Measurements from ENCODE around the gene S100A5. TPM values are rescaled to one million over a fixed set of nuclear protein-coding genes. Genes with fewer than 3 reads are reported as not detected.

Gene S100A5
- total and polyA plus RNA-seq, 9 of the 15 experiments (the other 6 are each of a cell fraction or from before 2014, with no cell fraction given): 0.56 to 1.4 (median 0.64) TPM; not detected in 5

GRCh38 chr1:153495536-153495935 is 45.2 kb downstream of the S100A5 start:
- ATAC-seq (no peak), DNase-seq (ENCODE audit: extremely low read depth in 1 of 4, low spot score in 3 of 4) (no peak), FAIRE-seq (no peak)
- H3K79me2 ChIP-seq (ENCODE audit: control insufficient read depth, insufficient read depth, low read length): no peaks in the 10 kb centered on the region
- H3K9me1 ChIP-seq (ENCODE audit: control insufficient read depth, insufficient read depth, low read length): no peaks in the 10 kb centered on the region
- 9% methylated on average over 6 of the region's 6 CpGs for WGBS (ENCODE audit: insufficient coverage, low coverage, missing lambda C conversion rate)
- no peak overlapping the region for H2AFZ ChIP-seq (ENCODE audit: low read depth, low read length)
- H3K27me3 ChIP-seq (ENCODE audit: control insufficient read depth in 2 of 2, insufficient read depth in 2 of 2, low read length in 2 of 2): peaks cover 8 to 18% of the 10 kb centered on the region in 2 experiments; a peak in 4 of 5 replicates
- intact Hi-C loops (cut with micrococcal nuclease): loop anchor here (1.0 to 2.0 kb wide), 3 partner anchors 67 to 140 kb away; no protein-coding TSS in a partner anchor
- H3K36me3 ChIP-seq (ENCODE audit: control insufficient read depth, insufficient read depth, low read length): no peaks in the 10 kb centered on the region
- in situ Hi-C loops (cut with MboI): no loop called here
- H4K20me1 ChIP-seq (replicated peaks; ENCODE audit: control insufficient read depth, insufficient read depth, low read length): peaks cover 7% of the 10 kb centered on the region; the same call in 1 of the 2 replicates
- no peak overlapping the region for H3K27ac ChIP-seq (ENCODE audit: extremely low read depth, low read depth, low read length)
- ChIA-PET CTCF (ENCODE audit: low intra/inter-chr PET ratio) (interaction anchor here (0.5 to 3.8 kb wide), 6 partner anchors 61 to 834 kb away, joined by 3 to 48 read pairs (median 9); partner anchors contain the start of gene PGLYRP3), POLR2A (interaction anchor here (0.6 to 2.2 kb wide), 3 partner anchors 101 to 495 kb away, joined by 3 to 9 read pairs (median 7); no protein-coding TSS in a partner anchor)
- no peaks in the 10 kb centered on the region for H3K4me1 ChIP-seq (replicated peaks in 1 of 2; ENCODE audit: control insufficient read depth in 2 of 2, insufficient read depth in 2 of 2, low read length in 2 of 2)
- no peaks in the 10 kb centered on the region for H3K9me3 ChIP-seq (replicated peaks; ENCODE audit: control insufficient read depth, insufficient read depth, low read depth, low read length)
- H3K4me3 ChIP-seq: no peak overlapping the region
- H3K4me2 ChIP-seq (ENCODE audit: insufficient read depth, low read length): no peak overlapping the region
- BruUV-seq (replicated peaks): no TSS peak
- no peak overlapping the region for H3K9ac ChIP-seq (ENCODE audit: insufficient read depth in 1 of 2, low read depth in 2 of 2, low read length in 2 of 2)
- TF ChIP-seq CBX5 (IDR thresholded peaks at IDR 0.05; ENCODE audit: borderline replicate concordance, low read depth) (no peak), RBBP5 (IDR thresholded peaks at IDR 0.05; ENCODE audit: borderline replicate concordance, insufficient read depth, low read length, poor library complexity, severe bottlenecking) (no peak), PCBP2 (IDR thresholded peaks at IDR 0.05; ENCODE audit: low read depth, low read length, poor library complexity, severe bottlenecking) (no peak), NR0B1 (IDR thresholded peaks at IDR 0.05; ENCODE audit: partially characterized antibody) (no peak), CTBP1 (IDR thresholded peaks at IDR 0.05; ENCODE audit: borderline replicate concordance) (no peak), MAFK (IDR thresholded peaks at IDR 0.05; ENCODE audit: low read length) (no peak), TBP (optimal IDR thresholded peaks at IDR 0.05; ENCODE audit: low read depth, low read length) (no peak), E2F4 (CRISPR knock-in tag; IDR thresholded peaks at IDR 0.05; ENCODE audit: low read depth) (no peak), NELFE (IDR thresholded peaks at IDR 0.05; ENCODE audit: insufficient read depth, insufficient read length) (no peak), PHF21A (IDR thresholded peaks at IDR 0.05; ENCODE audit: borderline replicate concordance, low read depth) (no peak), ZBTB26 (CRISPR knock-in tag; IDR thresholded peaks at IDR 0.05) (no peak), ZNF354B (CRISPR knock-in tag; IDR thresholded peaks at IDR 0.05) (no peak), ARID3B (CRISPR knock-in tag; IDR thresholded peaks at IDR 0.05; ENCODE audit: borderline replicate concordance) (no peak), ARID1B (IDR thresholded peaks at IDR 0.05) (no peak), CCAR2 (IDR thresholded peaks at IDR 0.05; ENCODE audit: low read depth, low read length) (no peak), ZNF277 (CRISPR knock-in tag; IDR thresholded peaks at IDR 0.05; ENCODE audit: borderline replicate concordance) (no peak)

Measured in K562 (cell line).